Peyer's patch (tissue), 4 donors: ENCODE results near the gene OTOP2. TPM values are rescaled to one million over a fixed set of nuclear protein-coding genes. Genes with fewer than 3 reads are reported as not detected.

Source experiments
- DNase-seq, 3 donors: peaks; one replicate each; pipeline ENCODE4 v3.0.0-alpha.2; 2017 to 2019
- H3K27ac ChIP-seq, 4 donors: fragments of 200-600 bp; sonication (generic); one replicate each; pipeline ENCODE4 v1.5.1; 2016 to 2019
- H3K27me3 ChIP-seq, 2 donors: fragments of 200-600 bp; sonication (generic); one replicate each; pipeline ENCODE4 v1.5.1; 2019
- H3K36me3 ChIP-seq, 3 donors: fragments of 200-600 bp; sonication (generic); one replicate each; pipeline ENCODE4 v1.5.1; 2016 to 2019
- H3K4me1 ChIP-seq, 4 donors: fragments of 200-600 bp; sonication (generic); one replicate each; pipeline ENCODE4 v1.5.1; 2016 to 2019
- H3K4me3 ChIP-seq, 4 donors: fragments of 200-600 bp; sonication (generic); 1 replicate in 3 of 4; 2 replicates in 1 of 4; pipeline ENCODE4 v1.5.1; 2016 to 2019; ENCODE audit warnings: mild to moderate bottlenecking in 1 of 4
- H3K9me3 ChIP-seq, 4 donors: fragments of 200-600 bp; sonication (generic); one replicate each; pipeline ENCODE4 v1.5.1; 2016 to 2019; ENCODE audit warnings: mild to moderate bottlenecking in 1 of 4
- CTCF ChIP-seq, 6 experiments: fragments of 450-650 bp in 4 of 6; fragments of 200-600 bp in 2 of 6; sonication (generic) in 1 of 6; IDR thresholded peaks; one replicate each; pipeline ENCODE4 v1.5.1; 2017 to 2019; ENCODE audit warnings: antibody characterized with exemption in 6 of 6, mild to moderate bottlenecking in 3 of 6, moderate library complexity in 1 of 6
- POLR2A ChIP-seq, 2 donors: fragments of 450-650 bp; IDR thresholded peaks; one replicate each; pipeline ENCODE4 v1.5.1; 2017; ENCODE audit warnings: antibody characterized with exemption in 2 of 2, mild to moderate bottlenecking in 2 of 2, moderate library complexity in 2 of 2
- total RNA-seq, 4 donors: library from RNA; depleted of rRNA; stranded (reverse); fragments of >200 nt; gene quantifications; one replicate each; pipeline ENCODE4 v1.1.0, GENCODE V29; 2016

The OTOP2 gene
- total RNA-seq, 4 donors from 2014 or later, result 4.6 to 11.9 (median 8.8) TPM; not detected in 1

GRCh38 chr17:74949455-74950115 lies 25.5 kb downstream of the OTOP2 start:
- Histone ChIP-seq H3K27me3 (no peaks in the 10 kb centered on the region), H3K36me3 (no peaks in the 10 kb centered on the region), H3K4me1 (peaks cover 0 to 30% (median 0%) of the 10 kb centered on the region in 4 donors), H3K9me3 (no peaks in the 10 kb centered on the region), H3K27ac (no peak overlapping the region), H3K4me3 (no peak overlapping the region)
- TF ChIP-seq CTCF (IDR thresholded peaks at IDR 0.05) (no peak), POLR2A (IDR thresholded peaks at IDR 0.05) (no peak)
- no peak for DNase-seq

- Histone ChIP-seq H3K9me3 (no peaks in the 10 kb centered on the region), H3K4me3 (no peak overlapping the region), H3K27ac (no peak overlapping the region), H3K27me3 (no peaks in the 10 kb centered on the region), H3K4me1 (peaks cover 0 to 30% (median 0%) of the 10 kb centered on the region in 4 donors), H3K36me3 (no peaks in the 10 kb centered on the region)
- TF ChIP-seq POLR2A (IDR thresholded peaks at IDR 0.05) (no peak), CTCF (IDR thresholded peaks at IDR 0.05) (no peak)
- DNase-seq, result no peak
These were observed 26.1 kb downstream of the OTOP2 start for GRCh38 chr17:74950207-74950606.

GRCh38 chr17:74951065-74951464 lies 27.0 kb downstream of the OTOP2 start:
- Histone ChIP-seq H3K4me3 (no peak overlapping the region), H3K27ac (no peak overlapping the region), H3K27me3 (no peaks in the 10 kb centered on the region), H3K9me3 (no peaks in the 10 kb centered on the region), H3K36me3 (no peaks in the 10 kb centered on the region), H3K4me1 (peaks cover 0 to 30% (median 0%) of the 10 kb centered on the region in 4 donors)
- DNase-seq, result no peak
- no peak for TF ChIP-seq CTCF (IDR thresholded peaks at IDR 0.05)

GRCh38 chr17:74951680-74952421 lies 27.8 kb downstream of the OTOP2 start:
- H3K9me3 ChIP-seq, result no peaks in the 10 kb centered on the region
- peak overlapping the region in 3 of 4 donors; percentile 75 to 93 (median 92) for H3K27ac ChIP-seq
- no peaks in the 10 kb centered on the region for H3K27me3 ChIP-seq
- TF ChIP-seq POLR2A (IDR thresholded peaks at IDR 0.05) (no peak), CTCF (IDR thresholded peaks at IDR 0.05) (no peak)
- H3K4me3 ChIP-seq, result peak overlapping the region in 1 of 4 donors; percentile 22
- no peaks in the 10 kb centered on the region for H3K36me3 ChIP-seq
- no peak for DNase-seq
- peaks cover 0 to 30% (median 0%) of the 10 kb centered on the region in 4 donors for H3K4me1 ChIP-seq

- peak in 2 of 3 donors; percentile 80 to 82 for DNase-seq
These were observed 28.5 kb downstream of the OTOP2 start for GRCh38 chr17:74952431-74953133.

More at GRCh38 chr17:74952431-74953133, 28.5 kb downstream of the OTOP2 start:
- H3K27ac ChIP-seq, result peak overlapping the region in 3 of 4 donors; percentile 75 to 93 (median 92)
- H3K9me3 ChIP-seq, result no peaks in the 10 kb centered on the region
- no peaks in the 10 kb centered on the region for H3K27me3 ChIP-seq
- peaks cover 0 to 30% (median 0%) of the 10 kb centered on the region in 4 donors for H3K4me1 ChIP-seq
- no peaks in the 10 kb centered on the region for H3K36me3 ChIP-seq
- TF ChIP-seq POLR2A (IDR thresholded peaks at IDR 0.05) (peak in 1 of 2 donors; percentile 31), CTCF (IDR thresholded peaks at IDR 0.05) (no peak)
- H3K4me3 ChIP-seq, result peak overlapping the region in 1 of 4 donors; percentile 25
